ENCODE results near the gene RHBDL1. TPM values are rescaled to one million over a fixed set of nuclear protein-coding genes. Genes with fewer than 3 reads are reported as not detected.

Gene RHBDL1
- total and polyA plus RNA-seq, 2 donors, result 3.1 to 5.1 TPM

DNA sequence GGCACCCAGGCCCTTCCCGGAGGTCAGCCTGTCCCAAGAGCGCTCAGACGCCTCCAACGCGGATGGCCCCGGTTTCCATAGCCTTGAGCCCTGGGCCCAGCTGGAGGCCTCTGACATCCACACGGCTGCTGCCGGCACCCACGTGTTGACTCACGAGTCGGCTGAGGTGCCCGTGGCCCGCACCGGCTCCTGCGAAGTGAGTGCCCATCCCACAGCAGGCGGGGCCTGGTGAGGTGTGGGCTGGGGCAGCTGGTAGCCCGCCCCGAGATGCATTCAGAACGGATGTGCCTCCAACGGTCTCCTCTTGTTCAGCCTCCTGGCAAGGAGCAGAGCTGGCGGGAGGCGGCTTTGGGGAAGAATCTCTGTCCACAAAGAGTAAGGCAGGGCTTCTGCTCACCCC, 23.6 kb upstream of the RHBDL1 start:
- 95% methylated on average over 22 of the region's 22 CpGs for WGBS
- Histone ChIP-seq H3K9me3 (ENCODE audit: control insufficient read depth in 2 of 2, insufficient read depth in 1 of 2, low read length in 1 of 2) (no peaks in the 10 kb centered on the region), H3K4me1 (ENCODE audit: control insufficient read depth in 2 of 2, insufficient read depth in 2 of 2, low read length in 2 of 2) (peaks cover 18% of the 10 kb centered on the region in 2 donors), H3K27me3 (ENCODE audit: control insufficient read depth in 2 of 2, insufficient read depth in 1 of 2, low read length in 1 of 2) (no peaks in the 10 kb centered on the region), H3K4me3 (ENCODE audit: low read length in 2 of 2) (no peak overlapping the region), H3K27ac (ENCODE audit: low read depth in 1 of 2, low read length in 1 of 2) (no peak overlapping the region), H3K36me3 (ENCODE audit: control insufficient read depth in 2 of 2, insufficient read depth in 2 of 2, low read length in 1 of 2) (peaks cover 11 to 34% of the 10 kb centered on the region in 2 donors)
- no peak for DNase-seq (ENCODE audit: low read depth in 6 of 9, low spot score in 9 of 9)

- Histone ChIP-seq H3K27ac (ENCODE audit: low read depth in 1 of 2, low read length in 1 of 2) (no peak overlapping the region), H3K27me3 (ENCODE audit: control insufficient read depth in 2 of 2, insufficient read depth in 1 of 2, low read length in 1 of 2) (no peaks in the 10 kb centered on the region), H3K36me3 (ENCODE audit: control insufficient read depth in 2 of 2, insufficient read depth in 2 of 2, low read length in 1 of 2) (peaks cover 14 to 42% of the 10 kb centered on the region in 2 donors), H3K4me3 (ENCODE audit: low read length in 2 of 2) (no peak overlapping the region), H3K4me1 (ENCODE audit: control insufficient read depth in 2 of 2, insufficient read depth in 2 of 2, low read length in 2 of 2) (peaks cover 16 to 18% of the 10 kb centered on the region in 2 donors), H3K9me3 (ENCODE audit: control insufficient read depth in 2 of 2, insufficient read depth in 1 of 2, low read length in 1 of 2) (no peaks in the 10 kb centered on the region)
- no peak for DNase-seq (ENCODE audit: low read depth in 6 of 9, low spot score in 9 of 9)
- 95% methylated on average over 28 of the region's 28 CpGs for WGBS
Observed at GRCh38 chr16:652454-653305, 22.8 kb upstream of the RHBDL1 start.

- Histone ChIP-seq H3K4me1 (ENCODE audit: control insufficient read depth in 2 of 2, insufficient read depth in 2 of 2, low read length in 2 of 2) (peaks cover 5 to 10% of the 10 kb centered on the region in 2 donors), H3K27me3 (ENCODE audit: control insufficient read depth in 2 of 2, insufficient read depth in 1 of 2, low read length in 1 of 2) (no peaks in the 10 kb centered on the region), H3K4me3 (ENCODE audit: low read length in 2 of 2) (no peak overlapping the region), H3K27ac (ENCODE audit: low read depth in 1 of 2, low read length in 1 of 2) (no peak overlapping the region), H3K9me3 (ENCODE audit: control insufficient read depth in 2 of 2, insufficient read depth in 1 of 2, low read length in 1 of 2) (no peaks in the 10 kb centered on the region), H3K36me3 (ENCODE audit: control insufficient read depth in 2 of 2, insufficient read depth in 2 of 2, low read length in 1 of 2) (peaks cover 17 to 55% of the 10 kb centered on the region in 2 donors)
- no peak for DNase-seq (ENCODE audit: low read depth in 6 of 9, low spot score in 9 of 9)
- WGBS, result 97% methylated on average over 12 of the region's 12 CpGs
Observed at GRCh38 chr16:654034-654433, 21.4 kb upstream of the RHBDL1 start.

DNA sequence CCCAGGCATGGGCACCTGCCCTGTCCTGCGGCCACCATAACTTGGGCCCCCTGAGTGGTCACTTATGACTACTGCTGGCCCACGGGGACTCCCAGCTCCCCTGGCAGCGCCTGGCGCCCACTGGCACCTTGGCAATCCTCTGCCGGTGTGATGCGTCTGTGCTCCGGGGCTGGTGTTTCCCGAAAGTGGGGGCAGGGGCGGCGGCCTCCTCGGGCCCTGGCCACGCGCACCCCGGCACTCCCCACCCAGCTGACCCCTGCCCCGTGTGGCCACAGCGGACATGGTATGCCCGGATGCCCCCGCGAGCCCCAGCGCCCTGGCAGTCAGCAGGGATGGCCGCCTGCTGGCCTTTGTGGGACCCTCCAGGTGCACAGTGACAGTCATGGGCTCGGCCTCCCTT, 18.0 kb upstream of the RHBDL1 start:
- H3K4me1 ChIP-seq (ENCODE audit: control insufficient read depth in 2 of 2, insufficient read depth in 2 of 2, low read length in 2 of 2), result no peaks in the 10 kb centered on the region
- no peaks in the 10 kb centered on the region for H3K27me3 ChIP-seq (ENCODE audit: control insufficient read depth in 2 of 2, insufficient read depth in 1 of 2, low read length in 1 of 2)
- H3K4me3 ChIP-seq (ENCODE audit: low read length in 2 of 2), result no peak overlapping the region
- no peak overlapping the region for H3K27ac ChIP-seq (ENCODE audit: low read depth in 1 of 2, low read length in 1 of 2)
- no peak for DNase-seq (ENCODE audit: low read depth in 6 of 9, low spot score in 9 of 9)
- H3K9me3 ChIP-seq (ENCODE audit: control insufficient read depth in 2 of 2, insufficient read depth in 1 of 2, low read length in 1 of 2), result no peaks in the 10 kb centered on the region
- WGBS, result 96% methylated on average over 22 of the region's 22 CpGs
- H3K36me3 ChIP-seq (ENCODE audit: control insufficient read depth in 2 of 2, insufficient read depth in 2 of 2, low read length in 1 of 2), result peaks cover 16 to 54% of the 10 kb centered on the region in 2 donors

- Histone ChIP-seq H3K27me3 (ENCODE audit: control insufficient read depth in 2 of 2, insufficient read depth in 1 of 2, low read length in 1 of 2) (no peaks in the 10 kb centered on the region), H3K9me3 (ENCODE audit: control insufficient read depth in 2 of 2, insufficient read depth in 1 of 2, low read length in 1 of 2) (no peaks in the 10 kb centered on the region), H3K4me1 (ENCODE audit: control insufficient read depth in 2 of 2, insufficient read depth in 2 of 2, low read length in 2 of 2) (no peaks in the 10 kb centered on the region), H3K4me3 (ENCODE audit: low read length in 2 of 2) (no peak overlapping the region), H3K36me3 (ENCODE audit: control insufficient read depth in 2 of 2, insufficient read depth in 2 of 2, low read length in 1 of 2) (peaks cover 17 to 50% of the 10 kb centered on the region in 2 donors), H3K27ac (ENCODE audit: low read depth in 1 of 2, low read length in 1 of 2) (no peak overlapping the region)
- no peak for DNase-seq (ENCODE audit: low read depth in 6 of 9, low spot score in 9 of 9)
- WGBS, result 97% methylated on average over 35 of the region's 35 CpGs
Observed at GRCh38 chr16:658679-659571, 16.5 kb upstream of the RHBDL1 start.

GRCh38 chr16:659618-660017, 15.9 kb upstream of the RHBDL1 start:
- no peak for DNase-seq (ENCODE audit: low read depth in 6 of 9, low spot score in 9 of 9)
- Histone ChIP-seq H3K4me1 (ENCODE audit: control insufficient read depth in 2 of 2, insufficient read depth in 2 of 2, low read length in 2 of 2) (no peaks in the 10 kb centered on the region), H3K27ac (ENCODE audit: low read depth in 1 of 2, low read length in 1 of 2) (no peak overlapping the region), H3K9me3 (ENCODE audit: control insufficient read depth in 2 of 2, insufficient read depth in 1 of 2, low read length in 1 of 2) (no peaks in the 10 kb centered on the region), H3K36me3 (ENCODE audit: control insufficient read depth in 2 of 2, insufficient read depth in 2 of 2, low read length in 1 of 2) (peaks cover 17 to 50% of the 10 kb centered on the region in 2 donors), H3K4me3 (ENCODE audit: low read length in 2 of 2) (no peak overlapping the region), H3K27me3 (ENCODE audit: control insufficient read depth in 2 of 2, insufficient read depth in 1 of 2, low read length in 1 of 2) (no peaks in the 10 kb centered on the region)
- WGBS, result 95% methylated on average over 20 of the region's 20 CpGs

DNA sequence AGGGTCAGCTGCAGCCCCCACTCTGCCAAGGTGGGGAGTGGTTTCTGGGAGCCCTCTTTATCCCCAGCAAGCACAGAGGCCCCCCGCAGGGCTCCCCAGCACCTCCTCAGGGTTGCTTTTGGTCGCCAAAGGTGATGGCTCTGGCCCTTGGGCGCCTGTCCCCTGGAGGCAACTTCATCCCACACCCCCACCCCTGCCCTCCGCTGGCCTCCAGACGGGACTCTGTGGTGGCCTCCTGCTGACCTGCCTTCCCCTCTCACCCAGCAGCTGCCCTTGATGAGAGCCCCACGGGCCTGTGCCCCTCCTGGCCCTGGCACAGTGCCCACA, 15.4 kb upstream of the RHBDL1 start:
- no peak overlapping the region for H3K4me3 ChIP-seq (ENCODE audit: low read length in 2 of 2)
- no peaks in the 10 kb centered on the region for H3K4me1 ChIP-seq (ENCODE audit: control insufficient read depth in 2 of 2, insufficient read depth in 2 of 2, low read length in 2 of 2)
- 73% methylated on average over 6 of the region's 6 CpGs for WGBS
- no peaks in the 10 kb centered on the region for H3K27me3 ChIP-seq (ENCODE audit: control insufficient read depth in 2 of 2, insufficient read depth in 1 of 2, low read length in 1 of 2)
- no peak overlapping the region for H3K27ac ChIP-seq (ENCODE audit: low read depth in 1 of 2, low read length in 1 of 2)
- peaks cover 17 to 46% of the 10 kb centered on the region in 2 donors for H3K36me3 ChIP-seq (ENCODE audit: control insufficient read depth in 2 of 2, insufficient read depth in 2 of 2, low read length in 1 of 2)
- H3K9me3 ChIP-seq (ENCODE audit: control insufficient read depth in 2 of 2, insufficient read depth in 1 of 2, low read length in 1 of 2), result no peaks in the 10 kb centered on the region
- DNase-seq (ENCODE audit: low read depth in 6 of 9, low spot score in 9 of 9), result no peak

DNA sequence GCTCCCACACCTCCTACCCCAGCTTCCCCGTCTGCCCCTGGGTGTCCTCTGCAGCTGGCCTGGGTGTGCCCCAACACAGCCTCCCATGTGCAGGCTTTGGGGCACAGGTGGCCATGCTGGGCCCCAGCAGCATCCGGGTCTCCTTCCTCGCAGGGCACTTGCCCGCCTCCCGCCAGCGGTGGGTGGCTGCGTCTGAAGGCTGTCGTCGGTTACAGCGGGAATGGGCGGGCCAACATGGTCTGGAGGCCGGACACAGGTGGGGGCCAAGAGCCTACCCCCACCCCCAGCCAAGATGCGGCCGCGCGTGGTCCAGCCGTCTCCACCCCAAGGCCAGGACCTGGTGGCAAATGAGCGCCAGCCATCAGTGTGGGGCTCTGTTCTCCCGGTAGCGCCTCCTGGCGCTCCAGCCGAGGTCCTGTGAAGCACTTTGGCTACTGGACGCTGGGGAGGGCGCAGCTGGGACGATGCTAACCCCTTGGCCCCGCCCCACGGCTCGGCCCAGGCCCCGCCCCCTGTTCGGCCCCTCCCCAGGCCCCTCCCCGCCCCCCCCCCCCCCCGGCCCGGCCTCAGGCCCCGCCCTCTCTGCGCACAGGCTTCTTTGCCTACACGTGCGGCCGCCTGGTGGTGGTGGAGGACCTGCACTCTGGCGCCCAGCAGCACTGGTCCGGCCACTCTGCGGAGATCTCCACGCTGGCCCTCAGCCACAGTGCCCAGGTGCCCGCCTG, 14.8 kb upstream of the RHBDL1 start:
- DNase-seq (ENCODE audit: low read depth in 6 of 9, low spot score in 9 of 9), result no peak
- H3K36me3 ChIP-seq (ENCODE audit: control insufficient read depth in 2 of 2, insufficient read depth in 2 of 2, low read length in 1 of 2), result peaks cover 17 to 40% of the 10 kb centered on the region in 2 donors
- H3K4me1 ChIP-seq (ENCODE audit: control insufficient read depth in 2 of 2, insufficient read depth in 2 of 2, low read length in 2 of 2), result no peaks in the 10 kb centered on the region
- WGBS, result 50% methylated on average over 38 of the region's 43 CpGs
- H3K9me3 ChIP-seq (ENCODE audit: control insufficient read depth in 2 of 2, insufficient read depth in 1 of 2, low read length in 1 of 2), result no peaks in the 10 kb centered on the region
- H3K4me3 ChIP-seq (ENCODE audit: low read length in 2 of 2), result no peak overlapping the region
- no peaks in the 10 kb centered on the region for H3K27me3 ChIP-seq (ENCODE audit: control insufficient read depth in 2 of 2, insufficient read depth in 1 of 2, low read length in 1 of 2)
- no peak overlapping the region for H3K27ac ChIP-seq (ENCODE audit: low read depth in 1 of 2, low read length in 1 of 2)

All from thymus (tissue), 11 donors.